H1 (cell line): Measurements from ENCODE around the gene SLC4A1. TPM values are rescaled to one million over a fixed set of nuclear protein-coding genes. Genes with fewer than 3 reads are reported as not detected.

Experiments used
- CTCF ChIA-PET: fragments of 300-600 bp; sonication (Branson Sonifier 250); formaldehyde crosslinking; loops from one replicate; lab custom pipeline; 2021; ENCODE audit not compliant: partially characterized antibody; lab: Charles Lee
- POLR2A ChIA-PET: fragments of 300-600 bp; sonication (Branson Sonifier 250); formaldehyde crosslinking; loops from one replicate; lab custom pipeline; 2021; ENCODE audit warnings: inconsistent platforms; ENCODE audit not compliant: partially characterized antibody; lab: Charles Lee
- DNase-seq, 2 experiments: peaks; one replicate each; pipeline versions ENCODE4 v3.0.0 to v3.0.0-alpha.2; 2010 to 2022; ENCODE audit warnings: low spot score in 2 of 2, low read depth in 1 of 2, mixed read lengths in 1 of 2
- FAIRE-seq: peaks from 2 replicates; lab custom pipeline; 2011; peaks lifted over from hg19 to GRCh38; lab: Jason Lieb, UNC
- H2AFZ ChIP-seq: 2 replicates; pipeline ENCODE4 v1.8.1; 2012; ENCODE audit warnings: low read length, inconsistent platforms
- H2AK5ac ChIP-seq: 2 replicates; pipeline ENCODE4 v1.6.1; 2013; ENCODE audit warnings: low read depth, low read length
- H2BK120ac ChIP-seq: replicated peaks from 2 replicates; pipeline ENCODE3; 2013; ENCODE audit warnings: low read depth, low read length, inconsistent platforms
- H2BK12ac ChIP-seq: 2 replicates; pipeline ENCODE4 v1.6.1; 2013; ENCODE audit warnings: low read depth, low read length
- H2BK15ac ChIP-seq: 2 replicates; pipeline ENCODE4 v1.6.1; 2013; ENCODE audit warnings: low read length
- H2BK20ac ChIP-seq: 2 replicates; pipeline ENCODE4 v1.6.1; 2013; ENCODE audit warnings: low read length
- H2BK5ac ChIP-seq: 2 replicates; pipeline ENCODE4 v1.6.1; 2013; ENCODE audit warnings: low read depth, low read length
- H3K14ac ChIP-seq: 2 replicates; pipeline ENCODE4 v1.6.1; 2013; ENCODE audit warnings: inconsistent platforms; ENCODE audit not compliant: insufficient read length
- H3K18ac ChIP-seq: 2 replicates; pipeline ENCODE4 v1.6.1; 2013; ENCODE audit warnings: low read length; ENCODE audit errors: extremely low read depth
- H3K23ac ChIP-seq: 2 replicates; pipeline ENCODE4 v1.6.1; 2013; ENCODE audit warnings: inconsistent platforms; ENCODE audit not compliant: insufficient read length
- H3K23me2 ChIP-seq: 2 replicates; pipeline ENCODE4 v1.6.1; 2013; ENCODE audit warnings: low read depth, low read length
- H3K27ac ChIP-seq: 2 replicates; pipeline ENCODE4 v1.6.1; 2011; ENCODE audit warnings: low read depth, low read length, inconsistent platforms
- H3K27me3 ChIP-seq, 4 experiments: replicated peaks in 1 of 4; 1 replicate in 1 of 4; 2 replicates in 3 of 4; pipeline versions ENCODE4 v1.6.1 to v1.8.1; 2011 to 2013; ENCODE audit warnings: low read length in 3 of 4, mild to moderate bottlenecking in 3 of 4, inconsistent platforms in 2 of 4, mixed read lengths in 2 of 4, moderate library complexity in 1 of 4; ENCODE audit not compliant: control insufficient read depth in 3 of 4, insufficient read depth in 3 of 4; ENCODE audit errors: extremely low read depth in 1 of 4
- H3K36me3 ChIP-seq, 4 experiments: 2 replicates each; pipeline versions ENCODE4 v1.6.1 to v1.8.1; 2011 to 2013; ENCODE audit warnings: mild to moderate bottlenecking in 4 of 4, low read length in 3 of 4, moderate library complexity in 2 of 4, control low read depth in 1 of 4, inconsistent platforms in 1 of 4; ENCODE audit not compliant: insufficient read depth in 4 of 4, control insufficient read depth in 2 of 4
- H3K4ac ChIP-seq: replicated peaks from 2 replicates; pipeline ENCODE3; 2013; ENCODE audit warnings: low read length, low read depth, mixed read lengths, inconsistent platforms; ENCODE audit not compliant: insufficient read length
- H3K4me1 ChIP-seq, 4 experiments: replicated peaks in 1 of 4; 1 replicate in 1 of 4; 2 replicates in 3 of 4; pipeline versions ENCODE4 v1.6.1 to v1.8.1; 2011 to 2013; ENCODE audit warnings: low read length in 3 of 4, inconsistent platforms in 2 of 4, mixed read lengths in 1 of 4; ENCODE audit not compliant: insufficient read depth in 4 of 4, control insufficient read depth in 3 of 4
- H3K4me2 ChIP-seq, 2 experiments: 2 replicates each; pipeline versions ENCODE4 v1.6.1 to v1.8.1; 2011 to 2013; ENCODE audit warnings: low read depth in 2 of 2, low read length in 2 of 2, control low read depth in 1 of 2, inconsistent platforms in 1 of 2, mild to moderate bottlenecking in 1 of 2; ENCODE audit not compliant: insufficient read depth in 1 of 2
- H3K4me3 ChIP-seq, 4 experiments: fragments of 200-600, 300-600 bp in 1 of 4; sonication (generic), shearing (Covaris generic), sonication (Bioruptor Twin) in 1 of 4; 2 replicates each; pipeline versions ENCODE4 v1.5.1 to v1.8.1; 2011 to 2016; ENCODE audit warnings: low read length in 4 of 4, low read depth in 3 of 4, control low read depth in 2 of 4, inconsistent platforms in 2 of 4, mild to moderate bottlenecking in 2 of 4, mixed read lengths in 1 of 4, moderate library complexity in 1 of 4; ENCODE audit not compliant: insufficient read depth in 2 of 4; ENCODE audit errors: extremely low read depth in 1 of 4
- H3K56ac ChIP-seq: replicated peaks from 2 replicates; pipeline ENCODE3; 2013; ENCODE audit warnings: low read depth, mild to moderate bottlenecking, mixed read lengths, low read length, inconsistent platforms; ENCODE audit not compliant: insufficient read length
- H3K79me1 ChIP-seq: 2 replicates; pipeline ENCODE4 v1.6.1; 2013; ENCODE audit warnings: low read depth, low read length, control low read depth
- H3K79me2 ChIP-seq, 2 experiments: 2 replicates each; pipeline versions ENCODE4 v1.6.1 to v1.8.1; 2012 to 2013; ENCODE audit warnings: low read length in 2 of 2, mild to moderate bottlenecking in 2 of 2, inconsistent platforms in 1 of 2; ENCODE audit not compliant: insufficient read depth in 2 of 2, control insufficient read depth in 1 of 2
- H3K9ac ChIP-seq, 4 experiments: replicated peaks in 1 of 4; 1 replicate in 1 of 4; 2 replicates in 3 of 4; pipeline versions ENCODE4 v1.6.1 to v1.8.1; 2011 to 2013; ENCODE audit warnings: low read depth in 3 of 4, low read length in 3 of 4, control low read depth in 2 of 4, mild to moderate bottlenecking in 2 of 4, moderate library complexity in 2 of 4, inconsistent platforms in 1 of 4; ENCODE audit errors: extremely low read depth in 1 of 4
- H3K9me3 ChIP-seq, 2 experiments: 2 replicates each; pipeline versions ENCODE4 v1.6.1 to v1.8.1; 2012 to 2013; ENCODE audit warnings: mild to moderate bottlenecking in 2 of 2, moderate library complexity in 2 of 2, control low read depth in 1 of 2, inconsistent platforms in 1 of 2, low read depth in 1 of 2, low read length in 1 of 2, mixed read lengths in 1 of 2; ENCODE audit not compliant: insufficient read depth in 2 of 2
- H4K20me1 ChIP-seq, 2 experiments: replicated peaks in 1 of 2; 2 replicates each; pipeline versions ENCODE3 to v1.8.1; 2011 to 2013; ENCODE audit warnings: inconsistent platforms in 2 of 2, low read length in 2 of 2, mild to moderate bottlenecking in 1 of 2; ENCODE audit not compliant: insufficient read depth in 2 of 2, control insufficient read depth in 1 of 2
- H4K5ac ChIP-seq: 2 replicates; pipeline ENCODE4 v1.6.1; 2013; ENCODE audit warnings: low read length, low read depth, mixed read lengths, inconsistent platforms; ENCODE audit not compliant: insufficient read length
- H4K8ac ChIP-seq: 2 replicates; pipeline ENCODE4 v1.8.0; 2013; ENCODE audit warnings: mild to moderate bottlenecking, moderate library complexity, low read length, inconsistent platforms; ENCODE audit not compliant: insufficient read depth; ENCODE audit errors: extremely low read depth
- H4K91ac ChIP-seq: replicated peaks from 2 replicates; pipeline ENCODE3; 2013; ENCODE audit warnings: low read length, mixed read lengths, inconsistent platforms; ENCODE audit not compliant: insufficient read length
- ASH2L ChIP-seq: fragments of 200-600, 300-600 bp; sonication (generic); IDR thresholded peaks from one replicate; pipeline ENCODE4 v1.7.1; 2017; ENCODE audit warnings: low read length
- EP300 ChIP-seq, 2 experiments: IDR thresholded peaks; 1 replicate in 1 of 2; 2 replicates in 1 of 2; pipeline ENCODE4 v1.6.1; 2011 to 2012; ENCODE audit warnings: low read depth in 2 of 2, low read length in 2 of 2, mild to moderate bottlenecking in 2 of 2, borderline replicate concordance in 1 of 2, inconsistent platforms in 1 of 2, moderate library complexity in 1 of 2
- HDAC6 ChIP-seq: IDR thresholded peaks from one replicate; pipeline ENCODE4 v1.7.1; 2012; ENCODE audit warnings: low read depth, mild to moderate bottlenecking, inconsistent platforms, low read length, moderate library complexity
- KDM1A ChIP-seq: fragments of 200-600, 300-600 bp; sonication (generic); IDR thresholded peaks from 2 replicates; pipeline ENCODE4 v1.7.1; 2016; ENCODE audit warnings: mild to moderate bottlenecking, low read length, borderline replicate concordance
- NANOG ChIP-seq: IDR thresholded peaks from 2 replicates; pipeline ENCODE4 v1.6.1; 2011; ENCODE audit warnings: low read length, low read depth, mild to moderate bottlenecking, inconsistent platforms; ENCODE audit not compliant: insufficient read depth, poor library complexity, severe bottlenecking
- POLR2A ChIP-seq, 2 experiments: IDR thresholded peaks; 1 replicate in 1 of 2; 2 replicates in 1 of 2; pipeline ENCODE4 v1.6.1; 2011; ENCODE audit warnings: low read depth in 2 of 2, low read length in 2 of 2, mild to moderate bottlenecking in 2 of 2; ENCODE audit errors: control extremely low read depth in 1 of 2
- POLR2AphosphoS5 ChIP-seq: IDR thresholded peaks from 2 replicates; pipeline ENCODE4 v1.6.1; 2011; ENCODE audit warnings: low read depth, low read length
- RAD21 ChIP-seq, 2 experiments: IDR thresholded peaks in 1 of 2; conservative IDR thresholded peaks in 1 of 2; 2 replicates each; pipeline ENCODE4 v1.6.1; 2011; ENCODE audit warnings: low read depth in 2 of 2, low read length in 2 of 2, improper control_type of control experiment in 1 of 2, inconsistent platforms in 1 of 2, mild to moderate bottlenecking in 1 of 2, moderate library complexity in 1 of 2
- RFX5 ChIP-seq: IDR thresholded peaks from 2 replicates; pipeline ENCODE4 v1.6.1; 2011; ENCODE audit warnings: low read depth, low read length, improper control_type of control experiment, borderline replicate concordance
- RXRA ChIP-seq: IDR thresholded peaks from 2 replicates; pipeline ENCODE4 v1.6.1; 2011; ENCODE audit warnings: low read depth, mild to moderate bottlenecking, low read length, moderate library complexity; ENCODE audit not compliant: insufficient read depth
- TAF1 ChIP-seq: IDR thresholded peaks from 2 replicates; pipeline ENCODE4 v1.6.1; 2011; ENCODE audit warnings: mild to moderate bottlenecking, low read depth, low read length
- WGBS, 2 experiments: shearing (Covaris generic) in 1 of 2; methylation state at CpG; one replicate each; pipeline versions ENCODE4 v1.1.6 to v1.1.7; 2013 to 2015; ENCODE audit warnings: low lambda C conversion rate in 2 of 2, mixed read lengths in 2 of 2, inconsistent platforms in 1 of 2, low coverage in 1 of 2, missing lambda C conversion rate in 1 of 2; ENCODE audit not compliant: insufficient replicate concordance in 2 of 2, insufficient coverage in 1 of 2, insufficient read length in 1 of 2; ENCODE audit errors: extremely low coverage in 1 of 2, missing lambda C conversion rate in 1 of 2; 5-methylcytosine and 5-hydroxymethylcytosine counted together
- polyA plus RNA-seq, 7 experiments: library from polyadenylated mRNA; depleted of rRNA in 3 of 7; stranded (reverse) in 5 of 7; unstranded in 2 of 7; fragments of >200 nt in 5 of 7; fragments of 200-250 nt in 2 of 7; gene quantifications; 1 replicate in 5 of 7; 2 replicates in 1 of 7; 4 replicates in 1 of 7; pipeline versions ENCODE4 v1.2.1 to v1.2.3, GENCODE V29; 2011 to 2013; ENCODE audit warnings: missing spikeins in 2 of 7, mixed read lengths in 2 of 7
- total RNA-seq: library from RNA; stranded (reverse); fragmentation: NEBNext Ultra II Directional; extraction: Animal tissue kit (Norgen Biotek cat#: 25700); gene quantifications from 2 replicates; pipeline ENCODE4 v1.2.1, GENCODE V29; 2021

The SLC4A1 gene
- total and polyA plus RNA-seq, 2 of the 8 experiments (the other 6 are each of a cell fraction or from before 2014, with no cell fraction given): 0.08 TPM; not detected in 1

GRCh38 chr17:44213403-44214229 is 54.3 kb downstream of the SLC4A1 start:
- Histone ChIP-seq H4K91ac (no peak overlapping the region), H3K36me3 (peaks cover 32 to 64% (median 48%) of the 10 kb centered on the region in 4 experiments), H3K79me1 (peaks cover 9% of the 10 kb centered on the region), H3K56ac (no peak overlapping the region), H3K27me3 (no peaks in the 10 kb centered on the region), H3K9me3 (no peaks in the 10 kb centered on the region), H4K5ac (no peak overlapping the region), H4K8ac (no peak overlapping the region), H2AK5ac (no peak overlapping the region), H3K9ac (no peak overlapping the region), H3K4me1 (peaks cover 2 to 24% (median 6%) of the 10 kb centered on the region in 4 experiments), H3K27ac (no peak overlapping the region), H2BK5ac (no peak overlapping the region), H3K79me2 (peaks cover 11 to 23% of the 10 kb centered on the region in 2 experiments), H3K4ac (no peak overlapping the region), H2AFZ (no peak overlapping the region), H3K4me2 (no peak overlapping the region), H2BK120ac (no peak overlapping the region), H2BK12ac (no peak overlapping the region), H3K4me3 (no peak overlapping the region), H4K20me1 (peaks cover 0 to 13% of the 10 kb centered on the region in 2 experiments), H3K23me2 (peaks cover 8% of the 10 kb centered on the region), H3K18ac (no peak overlapping the region), H2BK20ac (no peak overlapping the region), H3K14ac (no peak overlapping the region), H2BK15ac (no peak overlapping the region), H3K23ac (no peak overlapping the region)
- FAIRE-seq (no peak), DNase-seq (no peak)
- WGBS, 2 experiments: 90% methylated on average over 15 of the region's 15 CpGs; no CpG with 5 or more reads in 1 of the 2 experiments
- TF ChIP-seq NANOG: no peak
- TF ChIP-seq ASH2L: no peak
- peak; percentile 25 for TF ChIP-seq POLR2AphosphoS5
- TF ChIP-seq POLR2A (IDR thresholded peaks at IDR 0.05; ENCODE audit: control extremely low read depth in 1 of 2, low read depth in 2 of 2, low read length in 2 of 2): peak in 1 of 2 experiments; percentile 19; a peak in 2 of 3 replicates
- TF ChIP-seq RXRA: no peak
- TF ChIP-seq EP300 (IDR thresholded peaks at IDR 0.05; ENCODE audit: borderline replicate concordance in 1 of 2, low read depth in 2 of 2, low read length in 2 of 2): no peak
- TF ChIP-seq TAF1: no peak
- no peak for TF ChIP-seq KDM1A
- no peak for TF ChIP-seq HDAC6
- no peak for TF ChIP-seq RAD21 (IDR thresholded peaks at IDR 0.05 in 1 of 2, conservative IDR thresholded peaks at IDR 0.05 in 1 of 2; ENCODE audit: low read depth in 2 of 2, low read length in 2 of 2)
- TF ChIP-seq RFX5: no peak
- CTCF ChIA-PET: interaction anchor here (0.6 to 12.7 kb wide), 11 partner anchors 8 to 137 kb away, joined by 3 to 158 read pairs (median 5); no protein-coding TSS in a partner anchor
- POLR2A ChIA-PET: interaction anchor here (0.7 to 10.4 kb wide), 8 partner anchors 11 to 121 kb away, joined by 3 to 135 read pairs (median 4); partner anchors contain the start of genes ATXN7L3 and SLC25A39
